Measurements from ENCODE around the gene PTAR1.

GRCh38 chr9:69771775-69772418 is 12.1 kb upstream of the PTAR1 start:
- TF ChIP-seq EZH2 (IDR thresholded peaks at IDR 0.05; ENCODE audit: borderline replicate concordance, low read depth, low read length, poor library complexity, severe bottlenecking) (no peak), CTCF (conservative IDR thresholded peaks at IDR 0.05; ENCODE audit: low read depth, low read length) (no peak)
